ENCODE results near the gene FCHO1. TPM values are rescaled to one million over a fixed set of nuclear protein-coding genes. Genes with fewer than 3 reads are reported as not detected.

Gene FCHO1
- total RNA-seq, 2 experiments from 2014 or later: 55.0 to 58.1 TPM

GRCh38 chr19:17737690-17738153, 13.6 kb upstream of the FCHO1 start:
- H3K27ac Mint-ChIP-seq: no peak overlapping the region
- ChIA-PET POLR2A (no interaction called here), CTCF (interaction anchor here (0.6 to 1.8 kb wide), 2 partner anchors 15 to 122 kb away, joined by 3 to 4 read pairs; partner anchors contain the start of gene RPL18A)
- ATAC-seq (no peak), DNase-seq (no peak)
- H3K4me3 Mint-ChIP-seq: no peak overlapping the region
- H3K36me3 Mint-ChIP-seq (ENCODE audit: low read depth): peaks cover 34% of the 10 kb centered on the region
- H3K27me3 Mint-ChIP-seq (ENCODE audit: low read depth): no peaks in the 10 kb centered on the region
- peaks cover 1% of the 10 kb centered on the region for H3K4me1 Mint-ChIP-seq (ENCODE audit: low read depth)
- no peaks in the 10 kb centered on the region for H3K9me3 Mint-ChIP-seq (ENCODE audit: insufficient read depth)

GRCh38 chr19:17739121-17739875, 12.0 kb upstream of the FCHO1 start:
- no peaks in the 10 kb centered on the region for H3K27me3 Mint-ChIP-seq (ENCODE audit: low read depth)
- DNase-seq (no peak), ATAC-seq (no peak)
- H3K27ac Mint-ChIP-seq: peak overlapping the region; percentile 49
- CTCF ChIA-PET: interaction anchor here (1.8 kb wide), 1 partner anchor 120 kb away, joined by 4 read pairs; the partner anchor contains the start of gene RPL18A
- no peak overlapping the region for H3K4me3 Mint-ChIP-seq
- H3K4me1 Mint-ChIP-seq (ENCODE audit: low read depth): peaks cover 1% of the 10 kb centered on the region
- H3K9me3 Mint-ChIP-seq (ENCODE audit: insufficient read depth): no peaks in the 10 kb centered on the region
- POLR2A ChIA-PET: interaction anchor here (1.9 kb wide), 1 partner anchor 12 kb away, joined by 5 read pairs; the partner anchor contains the start of gene FCHO1
- H3K36me3 Mint-ChIP-seq (ENCODE audit: low read depth): peaks cover 26% of the 10 kb centered on the region

- H3K9me3 Mint-ChIP-seq (ENCODE audit: insufficient read depth): no peaks in the 10 kb centered on the region
- POLR2A ChIA-PET: interaction anchor here (0.6 to 2.5 kb wide), 4 partner anchors 9 to 303 kb away, joined by 3 to 8 read pairs (median 6); partner anchors contain the start of gene FCHO1
- no peak for DNase-seq
- no peak for ATAC-seq
- H3K4me1 Mint-ChIP-seq (ENCODE audit: low read depth): peaks cover 10% of the 10 kb centered on the region
- CTCF ChIA-PET: interaction anchor here (0.8 to 1.8 kb wide), 3 partner anchors 10 to 25 kb away, joined by 3 to 6 read pairs (median 3); partner anchors contain the start of gene FCHO1
- H3K27me3 Mint-ChIP-seq (ENCODE audit: low read depth): no peaks in the 10 kb centered on the region
- no peak overlapping the region for H3K4me3 Mint-ChIP-seq
- H3K27ac Mint-ChIP-seq: no peak overlapping the region
- peaks cover 15% of the 10 kb centered on the region for H3K36me3 Mint-ChIP-seq (ENCODE audit: low read depth)
Measured at GRCh38 chr19:17741456-17741855, 9.8 kb upstream of the FCHO1 start.

- Mint-ChIP-seq H3K27ac (no peak overlapping the region), H3K4me1 (ENCODE audit: low read depth) (peaks cover 27% of the 10 kb centered on the region), H3K36me3 (ENCODE audit: low read depth) (peaks cover 9% of the 10 kb centered on the region), H3K27me3 (ENCODE audit: low read depth) (no peaks in the 10 kb centered on the region), H3K9me3 (ENCODE audit: insufficient read depth) (no peaks in the 10 kb centered on the region), H3K4me3 (no peak overlapping the region)
- ATAC-seq (no peak), DNase-seq (peak; percentile 26)
- POLR2A ChIA-PET: interaction anchor here (0.6 kb wide), 1 partner anchor 394 kb away, joined by 4 read pairs; no protein-coding TSS in a partner anchor
- CTCF ChIA-PET: no interaction called here
Measured at GRCh38 chr19:17743874-17744580, 7.2 kb upstream of the FCHO1 start.

GRCh38 chr19:17747205-17748098, 3.8 kb upstream of the FCHO1 start:
- CTCF ChIA-PET: interaction anchor here (1.0 to 1.5 kb wide), 2 partner anchors 107 to 112 kb away, joined by 3 to 4 read pairs; partner anchors contain the start of gene RPL18A
- DNase-seq (peak; percentile 97), ATAC-seq (peak; percentile 92)
- Mint-ChIP-seq H3K27me3 (ENCODE audit: low read depth) (no peaks in the 10 kb centered on the region), H3K4me1 (ENCODE audit: low read depth) (peaks cover 51% of the 10 kb centered on the region), H3K36me3 (ENCODE audit: low read depth) (peaks cover 7% of the 10 kb centered on the region), H3K4me3 (peak overlapping the region; percentile 94), H3K27ac (peak overlapping the region; percentile 64), H3K9me3 (ENCODE audit: insufficient read depth) (no peaks in the 10 kb centered on the region)
- POLR2A ChIA-PET: interaction anchor here (0.5 kb wide), 1 partner anchor 1444 kb away, joined by 3 read pairs; the partner anchor contains the start of genes BORCS8 and RFXANK

- DNase-seq: no peak
- H3K4me3 Mint-ChIP-seq: peak overlapping the region; percentile 94
- no peaks in the 10 kb centered on the region for H3K27me3 Mint-ChIP-seq (ENCODE audit: low read depth)
- peaks cover 13% of the 10 kb centered on the region for H3K36me3 Mint-ChIP-seq (ENCODE audit: low read depth)
- H3K9me3 Mint-ChIP-seq (ENCODE audit: insufficient read depth): no peaks in the 10 kb centered on the region
- ATAC-seq: no peak
- peak overlapping the region; percentile 77 for H3K27ac Mint-ChIP-seq
- H3K4me1 Mint-ChIP-seq (ENCODE audit: low read depth): peaks cover 58% of the 10 kb centered on the region
- POLR2A ChIA-PET: no interaction called here
- CTCF ChIA-PET: no interaction called here
Measured at GRCh38 chr19:17748884-17749638, 2.2 kb upstream of the FCHO1 start.

GRCh38 chr19:17749912-17750317, 1.4 kb upstream of the FCHO1 start:
- ATAC-seq: no peak
- POLR2A ChIA-PET: interaction anchor here (1.0 to 1.4 kb wide), 2 partner anchors 9 to 109 kb away, joined by 3 to 7 read pairs; partner anchors contain the start of gene RPL18A
- H3K9me3 Mint-ChIP-seq (ENCODE audit: insufficient read depth): no peaks in the 10 kb centered on the region

GRCh38 chr19:17751912-17752273, 616 bp downstream of the FCHO1 start:
- Mint-ChIP-seq H3K4me1 (ENCODE audit: low read depth) (peaks cover 69% of the 10 kb centered on the region), H3K27me3 (ENCODE audit: low read depth) (no peaks in the 10 kb centered on the region), H3K36me3 (ENCODE audit: low read depth) (peaks cover 36% of the 10 kb centered on the region), H3K27ac (peak overlapping the region; percentile 96), H3K9me3 (ENCODE audit: insufficient read depth) (no peaks in the 10 kb centered on the region), H3K4me3 (peak overlapping the region; percentile 94)
- DNase-seq (no peak), ATAC-seq (no peak)
- POLR2A ChIA-PET: interaction anchor here (0.6 to 1.8 kb wide), 6 partner anchors 13 to 120 kb away, joined by 3 to 9 read pairs (median 4); partner anchors contain the start of genes MAP1S, RPL18A and SLC5A5
- CTCF ChIA-PET: interaction anchor here (1.1 to 4.0 kb wide), 6 partner anchors 10 to 147 kb away, joined by 3 to 12 read pairs (median 5); partner anchors contain the start of genes MAP1S and RPL18A

More at GRCh38 chr19:17749912-17750317, 1.4 kb upstream of the FCHO1 start:
- H3K4me1 Mint-ChIP-seq (ENCODE audit: low read depth): peaks cover 61% of the 10 kb centered on the region
- no peaks in the 10 kb centered on the region for H3K27me3 Mint-ChIP-seq (ENCODE audit: low read depth)
- CTCF ChIA-PET: no interaction called here
- H3K36me3 Mint-ChIP-seq (ENCODE audit: low read depth): peaks cover 21% of the 10 kb centered on the region
- peak overlapping the region; percentile 94 for H3K4me3 Mint-ChIP-seq
- peak; percentile 43 for DNase-seq
- H3K27ac Mint-ChIP-seq: peak overlapping the region; percentile 77

GRCh38 chr19:17752865-17753639, 1.8 kb downstream of the FCHO1 start:
- Mint-ChIP-seq H3K4me3 (no peak overlapping the region), H3K27ac (no peak overlapping the region), H3K36me3 (ENCODE audit: low read depth) (peaks cover 43% of the 10 kb centered on the region), H3K4me1 (ENCODE audit: low read depth) (peaks cover 63% of the 10 kb centered on the region), H3K9me3 (ENCODE audit: insufficient read depth) (no peaks in the 10 kb centered on the region), H3K27me3 (ENCODE audit: low read depth) (no peaks in the 10 kb centered on the region)
- DNase-seq: no peak
- CTCF ChIA-PET: interaction anchor here (0.9 to 4.0 kb wide), 5 partner anchors 14 to 147 kb away, joined by 3 to 12 read pairs (median 4); partner anchors contain the start of gene RPL18A
- POLR2A ChIA-PET: interaction anchor here (1.3 kb wide), 1 partner anchor 97 kb away, joined by 3 read pairs; no protein-coding TSS in a partner anchor
- ATAC-seq: no peak

GRCh38 chr19:17753976-17754375, 2.7 kb downstream of the FCHO1 start:
- Mint-ChIP-seq H3K4me1 (ENCODE audit: low read depth) (peaks cover 55% of the 10 kb centered on the region), H3K36me3 (ENCODE audit: low read depth) (peaks cover 48% of the 10 kb centered on the region), H3K4me3 (no peak overlapping the region), H3K27ac (no peak overlapping the region), H3K9me3 (ENCODE audit: insufficient read depth) (no peaks in the 10 kb centered on the region), H3K27me3 (ENCODE audit: low read depth) (no peaks in the 10 kb centered on the region)
- ChIA-PET POLR2A (interaction anchor here (2.3 kb wide), 1 partner anchor 12 kb away, joined by 8 read pairs; no protein-coding TSS in a partner anchor), CTCF (interaction anchor here (0.9 to 4.0 kb wide), 6 partner anchors 13 to 148 kb away, joined by 3 to 12 read pairs (median 4); partner anchors contain the start of gene RPL18A)
- ATAC-seq (no peak), DNase-seq (no peak)

Data from activated CD8-positive, alpha-beta T cell treated with anti-CD3 and anti-CD28 coated beads, Interleukin-2, amount 10 ng/mL, durations not matched to agents 7 days and 5 days (primary cell).